IPS-18a (cell line): Measurements from ENCODE around the gene DYNLT4.
"Not testable (repeated sequence)": the region's sequence is repeated elsewhere in the genome, so short reads cannot be mapped to it uniquely, and the experiment has no call there.

Source experiments
- H3K27ac ChIP-seq: one replicate; pipeline ENCODE4 v1.5.1; 2013; ENCODE audit warnings: low read length
- H3K27me3 ChIP-seq: one replicate; pipeline ENCODE4 v1.6.1; 2013; ENCODE audit warnings: mild to moderate bottlenecking, low read length; ENCODE audit not compliant: control insufficient read depth, insufficient read depth
- H3K36me3 ChIP-seq: one replicate; pipeline ENCODE4 v1.6.1; 2013; ENCODE audit warnings: low read depth, low read length; ENCODE audit not compliant: control insufficient read depth
- H3K4me1 ChIP-seq: one replicate; pipeline ENCODE4 v1.6.1; 2013; ENCODE audit warnings: low read depth, low read length; ENCODE audit not compliant: control insufficient read depth
- H3K4me3 ChIP-seq: one replicate; pipeline ENCODE4 v1.5.1; 2013; ENCODE audit warnings: low read length
- H3K9ac ChIP-seq: one replicate; pipeline ENCODE4 v1.6.1; 2013; ENCODE audit warnings: mild to moderate bottlenecking, low read length, moderate library complexity
- H3K9me3 ChIP-seq: one replicate; pipeline ENCODE4 v1.6.1; 2013; ENCODE audit warnings: low read depth, low read length; ENCODE audit not compliant: control insufficient read depth

Gene DYNLT4

GRCh38 chr1:44817307-44817706, 10.2 kb upstream of the DYNLT4 start:
- Histone ChIP-seq H3K27ac (no peak overlapping the region), H3K4me3 (no peak overlapping the region), H3K9me3 (no peaks in the 10 kb centered on the region), H3K4me1 (peaks cover 6% of the 10 kb centered on the region), H3K9ac (no peak overlapping the region), H3K36me3 (no peaks in the 10 kb centered on the region), H3K27me3 (no peaks in the 10 kb centered on the region)

GRCh38 chr1:44815926-44816325, 8.8 kb upstream of the DYNLT4 start:
- not testable (repeated sequence) for H3K4me3 ChIP-seq, H3K36me3 ChIP-seq, H3K4me1 ChIP-seq, H3K9me3 ChIP-seq, H3K9ac ChIP-seq, H3K27me3 ChIP-seq, H3K27ac ChIP-seq

- no peaks in the 10 kb centered on the region for H3K9me3 ChIP-seq
- H3K4me3 ChIP-seq: no peak overlapping the region
- H3K27ac ChIP-seq: no peak overlapping the region
- no peaks in the 10 kb centered on the region for H3K27me3 ChIP-seq
- H3K9ac ChIP-seq: no peak overlapping the region
- H3K36me3 ChIP-seq: no peaks in the 10 kb centered on the region
- peaks cover 15% of the 10 kb centered on the region for H3K4me1 ChIP-seq
Observed at GRCh38 chr1:44812822-44813543, 5.8 kb upstream of the DYNLT4 start.

- Histone ChIP-seq H3K36me3 (no peaks in the 10 kb centered on the region), H3K27ac (no peak overlapping the region), H3K4me1 (peaks cover 28% of the 10 kb centered on the region), H3K27me3 (no peaks in the 10 kb centered on the region), H3K9me3 (no peaks in the 10 kb centered on the region), H3K4me3 (no peak overlapping the region), H3K9ac (no peak overlapping the region)
Observed at GRCh38 chr1:44811234-44811633, 4.1 kb upstream of the DYNLT4 start.

GRCh38 chr1:44810762-44811105, 3.6 kb upstream of the DYNLT4 start:
- not testable (repeated sequence) for H3K9ac ChIP-seq, H3K4me3 ChIP-seq, H3K27ac ChIP-seq, H3K36me3 ChIP-seq, H3K27me3 ChIP-seq, H3K9me3 ChIP-seq
- peaks cover 28% of the 10 kb centered on the region for H3K4me1 ChIP-seq

- Histone ChIP-seq H3K9ac (no peak overlapping the region), H3K4me1 (peaks cover 28% of the 10 kb centered on the region), H3K4me3 (no peak overlapping the region), H3K27ac (no peak overlapping the region), H3K36me3 (no peaks in the 10 kb centered on the region), H3K27me3 (no peaks in the 10 kb centered on the region), H3K9me3 (no peaks in the 10 kb centered on the region)
Observed at GRCh38 chr1:44810101-44810761, 3.1 kb upstream of the DYNLT4 start.

GRCh38 chr1:44808938-44809917, 2.1 kb upstream of the DYNLT4 start:
- H3K27ac ChIP-seq: no peak overlapping the region
- H3K27me3 ChIP-seq: no peaks in the 10 kb centered on the region
- H3K9ac ChIP-seq: peak overlapping the region; percentile 34
- peaks cover 28% of the 10 kb centered on the region for H3K4me1 ChIP-seq
- no peaks in the 10 kb centered on the region for H3K9me3 ChIP-seq
- H3K4me3 ChIP-seq: no peak overlapping the region
- H3K36me3 ChIP-seq: no peaks in the 10 kb centered on the region

GRCh38 chr1:44808063-44808937, 1.1 kb upstream of the DYNLT4 start, which contains the start of gene BTBD19:
Gene BTBD19 (plus strand): TSS chr1:44808523. CDS start chr1:44808821, 298 bp downstream.
- Histone ChIP-seq H3K9me3 (no peaks in the 10 kb centered on the region), H3K9ac (peak within 1 kb of the TSS; percentile 75)

GRCh38 chr1:44807364-44808062, 362 bp upstream of the DYNLT4 start:
- Histone ChIP-seq H3K9me3 (no peaks in the 10 kb centered on the region), H3K4me3 (peak overlapping the region; percentile 37), H3K27ac (peak overlapping the region; percentile 88)

More at GRCh38 chr1:44808063-44808937, 1.1 kb upstream of the DYNLT4 start, which contains the start of gene BTBD19:
- H3K27ac ChIP-seq: peak within 1 kb of the TSS; percentile 88
- peaks cover 28% of the 10 kb centered on the region for H3K4me1 ChIP-seq
- peaks cover 4% of the 10 kb centered on the region for H3K36me3 ChIP-seq
- no peaks in the 10 kb centered on the region for H3K27me3 ChIP-seq
- H3K4me3 ChIP-seq: peak within 1 kb of the TSS; percentile 37

GRCh38 chr1:44806025-44806703, 987 bp downstream of the DYNLT4 start:
- H3K27ac ChIP-seq: no peak overlapping the region

More at GRCh38 chr1:44807364-44808062, 362 bp upstream of the DYNLT4 start:
- Histone ChIP-seq H3K27me3 (no peaks in the 10 kb centered on the region), H3K4me1 (peaks cover 28% of the 10 kb centered on the region), H3K9ac (peak overlapping the region; percentile 75), H3K36me3 (peaks cover 9% of the 10 kb centered on the region)

More at GRCh38 chr1:44806025-44806703, 987 bp downstream of the DYNLT4 start:
- no peaks in the 10 kb centered on the region for H3K9me3 ChIP-seq
- no peaks in the 10 kb centered on the region for H3K27me3 ChIP-seq
- H3K9ac ChIP-seq: peak overlapping the region; percentile 75
- peaks cover 28% of the 10 kb centered on the region for H3K4me1 ChIP-seq
- H3K36me3 ChIP-seq: peaks cover 9% of the 10 kb centered on the region
- no peak overlapping the region for H3K4me3 ChIP-seq
